GM12878 (cell line): ENCODE measurements around the gene ADGRD1. TPM values are rescaled to one million over a fixed set of nuclear protein-coding genes. Genes with fewer than 3 reads are reported as not detected.

ENCODE experiments used
- ATAC-seq: fragments of 200-7000 bp; cut with Tn5 transposase; 3 replicates; pipeline ENCODE4 v1.9.1; 2020; ENCODE audit warnings: mild to moderate bottlenecking, moderate library complexity
- BruUV-seq: library from RNA; stranded (reverse); fragments of 400-500 nt; replicated peaks from 2 replicates; lab custom pipeline; 2021; lab: Mats Ljungman, UMichigan
- CTCF ChIA-PET: fragments of 300-600 bp; sonication (Branson Sonifier 250); formaldehyde crosslinking; extraction: SDS; loops from one replicate; lab custom pipeline; 2021; ENCODE audit warnings: inconsistent platforms; lab: Yijun Ruan, JAX
- POLR2A ChIA-PET: fragments of 350-600 bp; formaldehyde crosslinking; extraction: SDS; loops from one replicate; lab custom pipeline; 2021; ENCODE audit warnings: inconsistent platforms; lab: Charles Lee
- RAD21 ChIA-PET: fragments of 300-600 bp; sonication (Branson Sonifier 250); formaldehyde crosslinking; loops from one replicate; lab custom pipeline; 2023; ENCODE audit warnings: antibody characterized with exemption; ENCODE audit not compliant: unreplicated experiment; lab: Charles Lee
- SMC1A ChIA-PET: fragments of 300-600 bp; sonication (Branson Sonifier 250); formaldehyde crosslinking; loops from one replicate; lab custom pipeline; 2023; ENCODE audit not compliant: unreplicated experiment, uncharacterized antibody; lab: Charles Lee
- DNase-seq: peaks from one replicate; pipeline ENCODE4 v3.0.0-alpha.2; 2011; ENCODE audit warnings: low read depth, low spot score
- FAIRE-seq: peaks from 3 replicates; lab custom pipeline; 2011; peaks lifted over from hg19 to GRCh38; lab: Jason Lieb, UNC
- H2AFZ ChIP-seq: 2 replicates; pipeline ENCODE4 v1.6.0; 2011; ENCODE audit warnings: low read depth, low read length, control low read depth; ENCODE audit not compliant: control insufficient read depth
- H3K27ac ChIP-seq: 2 replicates; pipeline ENCODE4 v1.5.1; 2011; ENCODE audit warnings: control low read depth; ENCODE audit not compliant: control insufficient read depth, insufficient read depth
- H3K27me3 ChIP-seq, 2 experiments: replicated peaks in 1 of 2; 2 replicates each; pipeline versions ENCODE4 v1.6.0 to v1.6.1; 2011; ENCODE audit warnings: low read length in 1 of 2; ENCODE audit not compliant: control insufficient read depth in 2 of 2, insufficient read depth in 2 of 2
- H3K36me3 ChIP-seq, 2 experiments: 2 replicates each; pipeline ENCODE4 v1.5.1; 2011; ENCODE audit warnings: low read length in 1 of 2; ENCODE audit not compliant: control insufficient read depth in 2 of 2, insufficient read depth in 2 of 2
- H3K4me1 ChIP-seq: 2 replicates; pipeline ENCODE4 v1.6.1; 2011; ENCODE audit warnings: mild to moderate bottlenecking, low read length, moderate library complexity, mixed read lengths; ENCODE audit not compliant: control insufficient read depth, insufficient read depth
- H3K4me2 ChIP-seq: 2 replicates; pipeline ENCODE4 v1.6.0; 2011; ENCODE audit warnings: control low read depth; ENCODE audit not compliant: control insufficient read depth, insufficient read depth
- H3K4me3 ChIP-seq: fragments of 200-600 bp; sonication (generic); 2 replicates; pipeline ENCODE4 v1.5.1; 2016
- H3K79me2 ChIP-seq: 2 replicates; pipeline ENCODE4 v1.6.0; 2011; ENCODE audit warnings: low read length; ENCODE audit not compliant: control insufficient read depth, insufficient read depth
- H3K9ac ChIP-seq: 2 replicates; pipeline ENCODE4 v1.8.0; 2011; ENCODE audit warnings: low read length, control low read depth, mixed read lengths; ENCODE audit not compliant: control insufficient read depth, insufficient read depth
- H3K9me3 ChIP-seq: replicated peaks from 3 replicates; pipeline ENCODE4 v1.5.1; 2011; ENCODE audit warnings: mild to moderate bottlenecking, low read length; ENCODE audit not compliant: control insufficient read depth, insufficient read depth
- H4K20me1 ChIP-seq: 2 replicates; pipeline ENCODE4 v1.6.0; 2011; ENCODE audit not compliant: control insufficient read depth, insufficient read depth
- ELK1 ChIP-seq: IDR thresholded peaks from 2 replicates; pipeline ENCODE4 v1.6.1; 2012; ENCODE audit warnings: low read depth, low read length, improper control_type of control experiment
- FOS ChIP-seq: IDR thresholded peaks from 3 replicates; pipeline ENCODE4 v1.6.1; 2011; ENCODE audit warnings: borderline replicate concordance; ENCODE audit not compliant: insufficient read length; ENCODE audit errors: extremely low read depth
- HSF1 ChIP-seq: fragments of 150-350 bp; IDR thresholded peaks from 2 replicates; pipeline ENCODE4 v1.6.1; 2014; ENCODE audit warnings: mild to moderate bottlenecking, low read depth, low read length
- PKNOX1 ChIP-seq: fragments of 450-650 bp; IDR thresholded peaks from 2 replicates; pipeline ENCODE4 v1.6.1; 2016; ENCODE audit warnings: mild to moderate bottlenecking
- RELA ChIP-seq: fragments of 450-650 bp; IDR thresholded peaks from 2 replicates; pipeline ENCODE4 v1.8.0; 2014; ENCODE audit warnings: borderline replicate concordance; ENCODE audit not compliant: partially characterized antibody
- ZSCAN29 ChIP-seq: fragments of 450-650 bp; IDR thresholded peaks from 2 replicates; pipeline ENCODE4 v1.6.1; 2017; ENCODE audit warnings: mild to moderate bottlenecking, moderate library complexity
- WGBS: methylation state at CpG from one replicate; pipeline ENCODE4 v1.1.6; 2016; ENCODE audit warnings: low lambda C conversion rate; ENCODE audit not compliant: insufficient replicate concordance, insufficient coverage; ENCODE audit errors: missing lambda C conversion rate; 5-methylcytosine and 5-hydroxymethylcytosine counted together
- in situ Hi-C: fragments of 300-500 bp; cut with MboI; formaldehyde crosslinking; loops from 9 replicates; pipeline ENCODE4 v1.14.3; 2018; ENCODE audit warnings: mixed read lengths
- intact Hi-C: fragments of 100-400 bp; cut with micrococcal nuclease; formaldehyde crosslinking; loops from one replicate; pipeline ENCODE4 v1.14.2; 2022; ENCODE audit not compliant: unreplicated experiment
- polyA plus RNA-seq, 11 experiments: library from polyadenylated mRNA; depleted of rRNA in 4 of 11; unstranded in 6 of 11; stranded (reverse) in 5 of 11; fragments of >200 nt; fragmentation: Nextera tagmentation in 4 of 11; fragmentation: Illumina TruSeq in 1 of 11; extraction: Ambion mirVana in 4 of 11; extraction: Trizol in 1 of 11; gene quantifications; 1 replicate in 1 of 11; 2 replicates in 10 of 11; pipeline versions ENCODE4 v1.2.1 to v1.2.3, GENCODE V29; 2011 to 2016; ENCODE audit warnings: inconsistent platforms in 2 of 11, missing spikeins in 2 of 11, low read depth in 1 of 11
- total RNA-seq, 4 experiments: library from RNA; depleted of rRNA in 3 of 4; stranded (reverse); fragments of >200 nt in 3 of 4; fragmentation: Illumina TruSeq in 1 of 4; extraction: Trizol in 1 of 4; gene quantifications; 2 replicates each; pipeline versions ENCODE4 v1.2.1 to v1.2.3, GENCODE V29; 2013 to 2021

Gene ADGRD1
- total and polyA plus RNA-seq, 10 of the 15 experiments (the other 5 are each of a cell fraction or from before 2014, with no cell fraction given): 0.15 to 12.7 (median 1.2) TPM

GRCh38 chr12:131054345-131055092, 100.8 kb downstream of the ADGRD1 start (continued):
- no peak for TF ChIP-seq HSF1
- TF ChIP-seq ELK1: no peak
- no peak for TF ChIP-seq RELA
- no peak for TF ChIP-seq ZSCAN29

GRCh38 chr12:131055093-131055465, 101.4 kb downstream of the ADGRD1 start:
- no peaks in the 10 kb centered on the region for H4K20me1 ChIP-seq
- ChIA-PET SMC1A (interaction anchor here (0.7 to 1.2 kb wide), 4 partner anchors 8 to 138 kb away, joined by 3 read pairs; no protein-coding TSS in a partner anchor), CTCF (no interaction called here), RAD21 (interaction anchor here (1.9 to 2.0 kb wide), 2 partner anchors 38 to 75 kb away, joined by 4 to 6 read pairs; no protein-coding TSS in a partner anchor), POLR2A (no interaction called here)
- no peaks in the 10 kb centered on the region for H3K36me3 ChIP-seq
- no peak for ATAC-seq
- H3K9ac ChIP-seq: no peak overlapping the region
- H3K79me2 ChIP-seq: no peaks in the 10 kb centered on the region
- H3K4me2 ChIP-seq: no peak overlapping the region
- H3K27ac ChIP-seq: no peak overlapping the region
- H2AFZ ChIP-seq: no peak overlapping the region
- no peaks in the 10 kb centered on the region for H3K27me3 ChIP-seq
- no peaks in the 10 kb centered on the region for H3K4me1 ChIP-seq
- no peak for FAIRE-seq
- BruUV-seq: no TSS peak
- intact Hi-C loops (no loop called here), in situ Hi-C loops (no loop called here)
- 55% methylated on average over 9 of the region's 9 CpGs for WGBS
- DNase-seq: no peak
- TF ChIP-seq PKNOX1 (peak; percentile 42; the same call in 1 of the 2 replicates), FOS (no peak)
- H3K9me3 ChIP-seq: no peaks in the 10 kb centered on the region
- H3K4me3 ChIP-seq: no peak overlapping the region
